GM12864 (cell line): ENCODE results near the gene RTEL1.
"Not testable (repeated sequence)": the region's sequence is repeated elsewhere in the genome, so short reads cannot be mapped to it uniquely, and the experiment has no call there.

Experiments
- DNase-seq: peaks from one replicate; pipeline ENCODE4 v3.0.0-alpha.2; 2011; ENCODE audit warnings: low read depth
- H3K4me3 ChIP-seq: 2 replicates; pipeline ENCODE4 v1.5.1; 2011; ENCODE audit warnings: mild to moderate bottlenecking, low read depth, low read length, control low read depth
- TF ChIP-seq, protein P1 (sequence below): IDR thresholded peaks from 2 replicates; pipeline ENCODE4 v1.5.1; 2011; ENCODE audit warnings: low read depth, mild to moderate bottlenecking, moderate library complexity, low read length, control low read depth, inconsistent platforms; ENCODE audit errors: missing control alignments

The RTEL1 gene

DNA sequence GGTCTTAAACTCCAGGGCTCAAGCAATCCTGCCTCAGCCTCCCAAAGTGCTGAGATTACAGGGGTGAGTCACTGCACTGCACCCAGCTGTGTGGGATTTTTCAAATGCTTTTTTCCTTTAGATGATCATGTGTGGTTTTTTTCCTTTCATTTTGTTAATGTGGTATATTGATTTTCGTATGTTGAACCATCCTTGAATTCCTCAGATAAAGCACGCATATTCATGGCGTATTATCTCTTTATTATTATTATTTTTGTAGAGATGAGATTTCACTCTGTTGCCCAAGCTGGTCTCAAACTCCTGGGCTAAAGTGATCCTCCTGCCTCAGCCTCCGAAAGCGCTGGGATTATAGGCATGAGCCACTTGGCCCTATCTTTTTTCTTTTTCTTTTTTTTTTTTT lies 56.7 kb downstream of the RTEL1 start:
- no peak for DNase-seq
- H3K4me3 ChIP-seq = no peak overlapping the region
- TF ChIP-seq, protein P1, sequence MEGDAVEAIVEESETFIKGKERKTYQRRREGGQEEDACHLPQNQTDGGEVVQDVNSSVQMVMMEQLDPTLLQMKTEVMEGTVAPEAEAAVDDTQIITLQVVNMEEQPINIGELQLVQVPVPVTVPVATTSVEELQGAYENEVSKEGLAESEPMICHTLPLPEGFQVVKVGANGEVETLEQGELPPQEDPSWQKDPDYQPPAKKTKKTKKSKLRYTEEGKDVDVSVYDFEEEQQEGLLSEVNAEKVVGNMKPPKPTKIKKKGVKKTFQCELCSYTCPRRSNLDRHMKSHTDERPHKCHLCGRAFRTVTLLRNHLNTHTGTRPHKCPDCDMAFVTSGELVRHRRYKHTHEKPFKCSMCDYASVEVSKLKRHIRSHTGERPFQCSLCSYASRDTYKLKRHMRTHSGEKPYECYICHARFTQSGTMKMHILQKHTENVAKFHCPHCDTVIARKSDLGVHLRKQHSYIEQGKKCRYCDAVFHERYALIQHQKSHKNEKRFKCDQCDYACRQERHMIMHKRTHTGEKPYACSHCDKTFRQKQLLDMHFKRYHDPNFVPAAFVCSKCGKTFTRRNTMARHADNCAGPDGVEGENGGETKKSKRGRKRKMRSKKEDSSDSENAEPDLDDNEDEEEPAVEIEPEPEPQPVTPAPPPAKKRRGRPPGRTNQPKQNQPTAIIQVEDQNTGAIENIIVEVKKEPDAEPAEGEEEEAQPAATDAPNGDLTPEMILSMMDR = no peak

DNA sequence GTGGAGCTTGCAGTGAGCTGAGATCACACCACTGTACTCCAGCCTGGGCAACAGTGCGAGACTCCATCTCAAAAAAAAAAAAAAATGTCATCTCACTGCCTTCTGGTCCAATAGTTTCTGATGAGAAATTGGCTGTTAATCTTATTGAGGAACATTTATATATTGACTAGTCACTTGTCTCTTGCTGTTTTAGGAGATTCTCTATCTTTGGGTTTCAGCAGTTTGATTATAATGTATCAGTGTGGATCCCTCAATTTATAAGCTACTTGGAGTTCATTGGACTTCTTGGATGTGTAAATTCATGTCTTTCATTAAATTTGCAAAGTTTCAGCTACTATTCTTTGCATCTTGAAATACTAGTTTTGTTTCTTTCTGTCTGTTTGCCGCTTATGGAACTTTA lies 60.9 kb downstream of the RTEL1 start:
- TF ChIP-seq, protein P1 = no peak

DNA sequence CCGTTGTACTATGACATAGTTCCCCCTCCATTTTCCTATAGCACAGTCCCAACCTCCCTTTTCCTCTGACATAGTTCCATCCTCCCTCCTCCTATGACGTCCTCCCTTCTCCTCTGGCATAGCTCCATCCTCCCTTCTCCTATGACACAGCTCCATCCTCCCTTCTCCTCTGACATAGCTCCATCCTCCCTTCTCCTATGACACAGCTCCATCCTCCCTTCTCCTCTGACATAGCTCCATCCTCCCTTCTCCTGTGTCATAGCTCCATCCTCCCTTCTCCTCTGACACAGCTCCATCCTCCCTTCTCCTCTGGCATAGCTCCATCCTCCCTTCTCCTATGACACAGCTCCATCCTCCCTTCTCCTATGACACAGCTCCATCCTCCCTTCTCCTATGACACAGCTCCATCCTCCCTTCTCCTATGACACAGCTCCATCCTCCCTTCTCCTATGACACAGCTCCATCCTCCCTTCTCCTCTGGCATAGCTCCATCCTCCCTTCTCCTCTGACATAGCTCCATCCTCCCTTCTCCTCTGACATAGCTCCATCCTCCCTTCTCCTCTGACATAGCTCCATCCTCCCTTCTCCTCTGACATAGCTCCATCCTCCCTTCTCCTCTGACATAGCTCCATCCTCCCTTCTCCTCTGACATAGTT lies 65.0 kb downstream of the RTEL1 start:
- DNase-seq, H3K4me3 ChIP-seq: not testable (repeated sequence)

More for the DNA sequence above, 60.9 kb downstream of the RTEL1 start:
- no peak overlapping the region for H3K4me3 ChIP-seq
- no peak for DNase-seq

DNA sequence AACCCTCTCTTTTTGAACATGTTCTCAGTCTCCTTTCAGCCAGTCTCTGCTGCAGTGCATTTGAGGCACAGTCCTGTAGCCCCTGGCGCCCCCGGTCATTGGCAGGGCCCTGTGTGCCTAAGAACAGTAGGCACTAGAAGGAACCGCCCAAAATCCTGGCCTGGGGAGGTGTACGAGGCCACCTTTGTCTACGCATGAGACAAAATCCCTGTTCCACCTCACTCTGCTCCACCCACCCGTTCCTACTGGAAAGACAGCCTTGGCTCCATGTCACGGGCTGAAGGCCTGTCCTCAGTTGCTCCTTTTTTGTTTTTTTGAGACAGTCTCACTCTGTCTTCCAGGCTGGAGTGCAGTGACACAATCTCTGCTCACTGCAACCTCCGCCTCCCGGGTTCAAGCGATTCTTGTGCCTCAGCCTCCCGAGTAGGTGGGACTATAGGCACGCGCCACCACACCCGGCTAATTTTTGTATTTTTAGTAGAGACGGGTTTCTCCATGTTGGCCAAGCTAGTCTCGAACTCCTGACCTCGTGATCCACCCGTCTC lies 72.1 kb downstream of the RTEL1 start:
- DNase-seq, H3K4me3 ChIP-seq: not testable (repeated sequence)

DNA sequence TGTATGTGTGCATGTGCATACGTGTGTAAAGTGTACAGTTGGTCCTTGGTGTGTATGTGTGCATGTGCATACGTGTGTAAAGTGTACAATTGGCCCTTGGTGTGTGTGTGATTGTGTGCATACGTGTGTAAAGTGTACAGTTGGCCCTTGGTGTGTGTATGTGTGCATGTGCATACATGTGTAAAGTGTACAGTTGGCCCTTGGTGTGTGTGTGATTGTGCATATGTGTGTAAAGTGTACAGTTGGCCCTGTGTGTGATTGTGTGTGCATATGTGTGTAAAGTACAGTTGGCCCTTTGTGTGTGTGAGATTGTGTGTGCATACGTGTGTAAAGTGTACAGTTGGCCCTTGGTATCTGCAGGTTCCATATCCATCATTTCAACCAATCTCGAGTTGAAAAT lies 73.3 kb downstream of the RTEL1 start:
- DNase-seq = no peak
- TF ChIP-seq, protein P1 = no peak
- peak overlapping the region; percentile 4; the same call in 1 of the 2 replicates for H3K4me3 ChIP-seq

DNA sequence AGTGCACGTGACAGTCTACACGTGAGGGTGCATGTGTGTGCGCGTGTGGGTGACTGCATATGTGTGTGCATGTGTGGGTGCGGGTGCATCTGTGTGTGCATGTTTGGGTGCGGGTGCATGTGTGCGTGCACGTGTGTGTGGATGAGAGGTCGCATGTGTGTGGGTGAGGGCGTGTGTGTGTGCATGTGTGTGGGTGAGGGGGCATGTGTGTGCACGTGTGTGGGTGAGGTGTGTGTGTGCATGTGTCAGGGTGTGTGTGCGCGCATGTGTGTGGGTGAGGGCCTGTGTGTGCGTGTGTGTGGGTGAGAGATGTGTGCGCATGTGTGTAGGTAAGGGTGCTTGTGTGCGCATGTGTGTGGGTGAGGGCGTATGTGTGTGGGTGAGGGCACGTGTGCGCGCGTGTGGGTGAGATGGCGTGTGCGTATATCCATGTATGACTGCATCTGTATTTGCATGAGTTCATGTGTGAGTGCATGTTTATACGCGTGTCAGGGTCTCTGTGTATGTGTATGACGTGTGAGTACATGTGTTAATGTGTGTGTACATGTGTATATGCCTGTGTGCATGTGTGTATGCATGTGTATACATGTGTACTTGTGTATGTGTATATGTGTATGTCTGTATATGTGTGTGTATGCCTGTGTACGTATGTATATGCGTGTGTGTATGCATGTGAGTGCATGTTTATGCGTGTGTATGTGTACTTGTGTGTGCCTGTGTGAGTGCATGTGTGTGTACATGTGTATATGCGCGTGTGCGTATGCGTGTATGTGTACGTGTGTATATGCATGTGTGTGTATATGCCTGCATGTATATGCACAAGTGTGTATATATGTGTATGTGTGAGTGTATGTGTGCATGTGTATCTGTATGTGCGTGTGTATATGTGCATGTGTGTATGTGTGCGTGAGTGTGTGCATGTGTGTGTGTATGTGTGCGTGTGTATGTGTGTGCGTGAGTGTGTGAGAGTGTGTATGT lies 74.3 kb downstream of the RTEL1 start:
- no peak overlapping the region for H3K4me3 ChIP-seq
- TF ChIP-seq, protein P1 = no peak
- DNase-seq = no peak

DNA sequence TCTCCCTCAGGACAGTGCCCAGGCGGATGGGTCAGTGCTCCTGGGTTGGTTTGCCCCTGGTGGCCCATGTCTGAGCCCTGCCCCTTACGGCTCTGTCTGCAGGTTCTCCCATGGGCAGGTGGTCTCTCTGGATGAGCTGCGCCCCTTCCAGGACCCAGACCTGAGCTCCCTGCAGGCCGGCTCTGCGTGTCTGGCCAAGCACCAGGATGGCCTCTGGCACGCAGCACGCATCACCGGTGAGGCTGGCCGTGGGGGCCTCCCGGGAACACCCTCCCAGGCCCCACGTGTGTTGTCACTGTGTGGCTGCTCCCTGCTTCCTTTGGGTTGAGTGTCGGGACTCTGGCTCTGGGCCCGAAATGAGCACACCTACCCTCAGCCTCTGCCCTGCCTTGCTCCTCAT lies 75.0 kb downstream of the RTEL1 start:
- no peak overlapping the region for H3K4me3 ChIP-seq
- no peak for DNase-seq
- TF ChIP-seq, protein P1 = no peak
